GM18868 (cell line): ENCODE data around the gene CD300E.
"Not testable (repeated sequence)": the region's sequence is repeated elsewhere in the genome, so short reads cannot be mapped to it uniquely, and the experiment has no call there.

Experiments used
- ATAC-seq: cut with Tn5 transposase; IDR thresholded peaks from one replicate; pipeline ENCODE4 v1.9.1; 2021; ENCODE audit warnings: mild to moderate bottlenecking, moderate library complexity; ENCODE audit not compliant: unreplicated experiment

The CD300E gene

GRCh38 chr17:74636541-74637085 lies 13.1 kb upstream of the CD300E start:
- ATAC-seq, result not testable (repeated sequence)

- ATAC-seq, result peak; percentile 44
Observed at GRCh38 chr17:74635418-74635817, 11.9 kb upstream of the CD300E start.

GRCh38 chr17:74633326-74633725 lies 9.8 kb upstream of the CD300E start:
- ATAC-seq, result no peak

- ATAC-seq, result no peak
Observed at GRCh38 chr17:74632617-74633016, 9.1 kb upstream of the CD300E start.

GRCh38 chr17:74631468-74632450 lies 8.2 kb upstream of the CD300E start:
- ATAC-seq, result no peak

GRCh38 chr17:74630251-74630650 lies 6.7 kb upstream of the CD300E start:
- ATAC-seq, result not testable (repeated sequence)

- ATAC-seq, result no peak
Observed at GRCh38 chr17:74625661-74626060, 2.1 kb upstream of the CD300E start.

- no peak for ATAC-seq
Observed at GRCh38 chr17:74624131-74624530, 593 bp upstream of the CD300E start.

- ATAC-seq, result no peak
Observed at GRCh38 chr17:74619077-74619673, 4.4 kb downstream of the CD300E start.

GRCh38 chr17:74618451-74618850 lies 5.1 kb downstream of the CD300E start:
- ATAC-seq, result no peak

GRCh38 chr17:74616696-74617095 lies 6.8 kb downstream of the CD300E start:
- ATAC-seq, result no peak

- no peak for ATAC-seq
Observed at GRCh38 chr17:74612046-74612445, 11.5 kb downstream of the CD300E start.

- no peak for ATAC-seq
Observed at GRCh38 chr17:74610108-74610507, 13.4 kb downstream of the CD300E start.

- no peak for ATAC-seq
Observed at GRCh38 chr17:74608511-74608910, 15.0 kb downstream of the CD300E start.

- no peak for ATAC-seq
Observed at GRCh38 chr17:74607221-74607620, 16.3 kb downstream of the CD300E start.

GRCh38 chr17:74606050-74606449 lies 17.5 kb downstream of the CD300E start:
- ATAC-seq, result no peak

- ATAC-seq, result no peak
Observed at GRCh38 chr17:74605361-74605760, 18.2 kb downstream of the CD300E start.

- ATAC-seq, result no peak
Observed at GRCh38 chr17:74604761-74605160, 18.8 kb downstream of the CD300E start.

- ATAC-seq, result no peak
Observed at GRCh38 chr17:74604200-74604599, 19.3 kb downstream of the CD300E start.

GRCh38 chr17:74603746-74604145 lies 19.8 kb downstream of the CD300E start:
- ATAC-seq, result no peak

GRCh38 chr17:74603037-74603635 lies 20.4 kb downstream of the CD300E start:
- ATAC-seq, result no peak
